ENCODE data around the gene CAPN5. TPM values are rescaled to one million over a fixed set of nuclear protein-coding genes. Genes with fewer than 3 reads are reported as not detected.

CAPN5 gene
- total and polyA plus RNA-seq, 2 experiments from 2014 or later: 10.2 to 32.2 TPM

DNA sequence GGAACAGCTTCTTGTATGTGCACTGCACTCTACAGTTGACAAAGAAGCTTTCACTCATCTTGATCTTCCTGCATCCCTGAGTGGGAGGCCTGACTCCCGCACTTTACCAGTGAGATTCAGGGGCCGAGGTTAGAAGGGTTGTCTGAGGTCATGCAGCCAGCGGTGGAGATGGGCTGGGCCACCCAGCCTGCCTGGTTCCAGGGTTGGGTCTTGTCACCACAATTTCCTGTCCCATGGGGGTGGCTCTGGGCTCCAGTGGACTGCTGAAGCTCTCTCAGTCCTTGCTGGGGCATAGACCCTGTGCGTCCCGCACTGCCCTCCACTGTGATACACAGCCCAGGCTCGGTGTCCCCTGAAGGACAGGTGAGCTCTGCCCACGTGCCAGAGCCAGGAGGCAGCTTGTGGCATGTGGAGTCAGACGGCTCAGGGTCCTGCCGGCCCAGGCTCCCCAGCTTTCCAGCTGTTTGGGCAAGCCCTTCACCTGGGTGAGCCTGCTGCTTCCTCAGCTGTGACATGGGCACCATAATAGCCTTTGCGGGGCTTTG is 54.4 kb downstream of the CAPN5 start (continued):
- TF ChIP-seq, protein P1, sequence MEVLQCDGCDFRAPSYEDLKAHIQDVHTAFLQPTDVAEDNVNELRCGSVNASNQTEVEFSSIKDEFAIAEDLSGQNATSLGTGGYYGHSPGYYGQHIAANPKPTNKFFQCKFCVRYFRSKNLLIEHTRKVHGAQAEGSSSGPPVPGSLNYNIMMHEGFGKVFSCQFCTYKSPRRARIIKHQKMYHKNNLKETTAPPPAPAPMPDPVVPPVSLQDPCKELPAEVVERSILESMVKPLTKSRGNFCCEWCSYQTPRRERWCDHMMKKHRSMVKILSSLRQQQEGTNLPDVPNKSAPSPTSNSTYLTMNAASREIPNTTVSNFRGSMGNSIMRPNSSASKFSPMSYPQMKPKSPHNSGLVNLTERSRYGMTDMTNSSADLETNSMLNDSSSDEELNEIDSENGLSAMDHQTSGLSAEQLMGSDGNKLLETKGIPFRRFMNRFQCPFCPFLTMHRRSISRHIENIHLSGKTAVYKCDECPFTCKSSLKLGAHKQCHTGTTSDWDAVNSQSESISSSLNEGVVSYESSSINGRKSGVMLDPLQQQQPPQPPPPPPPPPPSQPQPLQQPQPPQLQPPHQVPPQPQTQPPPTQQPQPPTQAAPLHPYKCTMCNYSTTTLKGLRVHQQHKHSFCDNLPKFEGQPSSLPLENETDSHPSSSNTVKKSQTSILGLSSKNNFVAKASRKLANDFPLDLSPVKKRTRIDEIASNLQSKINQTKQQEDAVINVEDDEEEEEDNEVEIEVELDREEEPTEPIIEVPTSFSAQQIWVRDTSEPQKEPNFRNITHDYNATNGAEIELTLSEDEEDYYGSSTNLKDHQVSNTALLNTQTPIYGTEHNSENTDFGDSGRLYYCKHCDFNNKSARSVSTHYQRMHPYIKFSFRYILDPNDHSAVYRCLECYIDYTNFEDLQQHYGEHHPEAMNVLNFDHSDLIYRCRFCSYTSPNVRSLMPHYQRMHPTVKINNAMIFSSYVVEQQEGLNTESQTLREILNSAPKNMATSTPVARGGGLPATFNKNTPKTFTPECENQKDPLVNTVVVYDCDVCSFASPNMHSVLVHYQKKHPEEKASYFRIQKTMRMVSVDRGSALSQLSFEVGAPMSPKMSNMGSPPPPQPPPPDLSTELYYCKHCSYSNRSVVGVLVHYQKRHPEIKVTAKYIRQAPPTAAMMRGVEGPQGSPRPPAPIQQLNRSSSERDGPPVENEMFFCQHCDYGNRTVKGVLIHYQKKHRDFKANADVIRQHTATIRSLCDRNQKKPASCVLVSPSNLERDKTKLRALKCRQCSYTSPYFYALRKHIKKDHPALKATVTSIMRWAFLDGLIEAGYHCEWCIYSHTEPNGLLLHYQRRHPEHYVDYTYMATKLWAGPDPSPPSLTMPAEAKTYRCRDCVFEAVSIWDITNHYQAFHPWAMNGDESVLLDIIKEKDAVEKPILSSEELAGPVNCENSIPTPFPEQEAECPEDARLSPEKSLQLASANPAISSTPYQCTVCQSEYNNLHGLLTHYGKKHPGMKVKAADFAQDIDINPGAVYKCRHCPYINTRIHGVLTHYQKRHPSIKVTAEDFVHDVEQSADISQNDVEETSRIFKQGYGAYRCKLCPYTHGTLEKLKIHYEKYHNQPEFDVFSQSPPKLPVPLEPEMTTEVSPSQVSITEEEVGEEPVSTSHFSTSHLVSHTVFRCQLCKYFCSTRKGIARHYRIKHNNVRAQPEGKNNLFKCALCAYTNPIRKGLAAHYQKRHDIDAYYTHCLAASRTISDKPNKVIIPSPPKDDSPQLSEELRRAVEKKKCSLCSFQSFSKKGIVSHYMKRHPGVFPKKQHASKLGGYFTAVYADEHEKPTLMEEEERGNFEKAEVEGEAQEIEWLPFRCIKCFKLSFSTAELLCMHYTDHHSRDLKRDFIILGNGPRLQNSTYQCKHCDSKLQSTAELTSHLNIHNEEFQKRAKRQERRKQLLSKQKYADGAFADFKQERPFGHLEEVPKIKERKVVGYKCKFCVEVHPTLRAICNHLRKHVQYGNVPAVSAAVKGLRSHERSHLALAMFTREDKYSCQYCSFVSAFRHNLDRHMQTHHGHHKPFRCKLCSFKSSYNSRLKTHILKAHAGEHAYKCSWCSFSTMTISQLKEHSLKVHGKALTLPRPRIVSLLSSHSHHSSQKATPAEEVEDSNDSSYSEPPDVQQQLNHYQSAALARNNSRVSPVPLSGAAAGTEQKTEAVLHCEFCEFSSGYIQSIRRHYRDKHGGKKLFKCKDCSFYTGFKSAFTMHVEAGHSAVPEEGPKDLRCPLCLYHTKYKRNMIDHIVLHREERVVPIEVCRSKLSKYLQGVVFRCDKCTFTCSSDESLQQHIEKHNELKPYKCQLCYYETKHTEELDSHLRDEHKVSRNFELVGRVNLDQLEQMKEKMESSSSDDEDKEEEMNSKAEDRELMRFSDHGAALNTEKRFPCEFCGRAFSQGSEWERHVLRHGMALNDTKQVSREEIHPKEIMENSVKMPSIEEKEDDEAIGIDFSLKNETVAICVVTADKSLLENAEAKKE (CRISPR knock-in tag; IDR thresholded peaks at IDR 0.05): no peak
- TF ChIP-seq NANOG (IDR thresholded peaks at IDR 0.05; ENCODE audit: borderline replicate concordance): no peak
- no peak for TF ChIP-seq CREB1 (CRISPR knock-in tag; IDR thresholded peaks at IDR 0.05; ENCODE audit: low read depth)
- no peak for TF ChIP-seq EZH2 (IDR thresholded peaks at IDR 0.05; ENCODE audit: low read depth, unreplicated experiment)
- TF ChIP-seq, protein P2, sequence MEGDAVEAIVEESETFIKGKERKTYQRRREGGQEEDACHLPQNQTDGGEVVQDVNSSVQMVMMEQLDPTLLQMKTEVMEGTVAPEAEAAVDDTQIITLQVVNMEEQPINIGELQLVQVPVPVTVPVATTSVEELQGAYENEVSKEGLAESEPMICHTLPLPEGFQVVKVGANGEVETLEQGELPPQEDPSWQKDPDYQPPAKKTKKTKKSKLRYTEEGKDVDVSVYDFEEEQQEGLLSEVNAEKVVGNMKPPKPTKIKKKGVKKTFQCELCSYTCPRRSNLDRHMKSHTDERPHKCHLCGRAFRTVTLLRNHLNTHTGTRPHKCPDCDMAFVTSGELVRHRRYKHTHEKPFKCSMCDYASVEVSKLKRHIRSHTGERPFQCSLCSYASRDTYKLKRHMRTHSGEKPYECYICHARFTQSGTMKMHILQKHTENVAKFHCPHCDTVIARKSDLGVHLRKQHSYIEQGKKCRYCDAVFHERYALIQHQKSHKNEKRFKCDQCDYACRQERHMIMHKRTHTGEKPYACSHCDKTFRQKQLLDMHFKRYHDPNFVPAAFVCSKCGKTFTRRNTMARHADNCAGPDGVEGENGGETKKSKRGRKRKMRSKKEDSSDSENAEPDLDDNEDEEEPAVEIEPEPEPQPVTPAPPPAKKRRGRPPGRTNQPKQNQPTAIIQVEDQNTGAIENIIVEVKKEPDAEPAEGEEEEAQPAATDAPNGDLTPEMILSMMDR (conservative IDR thresholded peaks at IDR 0.05; ENCODE audit: low read depth in 2 of 2): no peak
- TF ChIP-seq POLR2AphosphoS5 (IDR thresholded peaks at IDR 0.05; ENCODE audit: low read depth): no peak
- TF ChIP-seq, protein P3, sequence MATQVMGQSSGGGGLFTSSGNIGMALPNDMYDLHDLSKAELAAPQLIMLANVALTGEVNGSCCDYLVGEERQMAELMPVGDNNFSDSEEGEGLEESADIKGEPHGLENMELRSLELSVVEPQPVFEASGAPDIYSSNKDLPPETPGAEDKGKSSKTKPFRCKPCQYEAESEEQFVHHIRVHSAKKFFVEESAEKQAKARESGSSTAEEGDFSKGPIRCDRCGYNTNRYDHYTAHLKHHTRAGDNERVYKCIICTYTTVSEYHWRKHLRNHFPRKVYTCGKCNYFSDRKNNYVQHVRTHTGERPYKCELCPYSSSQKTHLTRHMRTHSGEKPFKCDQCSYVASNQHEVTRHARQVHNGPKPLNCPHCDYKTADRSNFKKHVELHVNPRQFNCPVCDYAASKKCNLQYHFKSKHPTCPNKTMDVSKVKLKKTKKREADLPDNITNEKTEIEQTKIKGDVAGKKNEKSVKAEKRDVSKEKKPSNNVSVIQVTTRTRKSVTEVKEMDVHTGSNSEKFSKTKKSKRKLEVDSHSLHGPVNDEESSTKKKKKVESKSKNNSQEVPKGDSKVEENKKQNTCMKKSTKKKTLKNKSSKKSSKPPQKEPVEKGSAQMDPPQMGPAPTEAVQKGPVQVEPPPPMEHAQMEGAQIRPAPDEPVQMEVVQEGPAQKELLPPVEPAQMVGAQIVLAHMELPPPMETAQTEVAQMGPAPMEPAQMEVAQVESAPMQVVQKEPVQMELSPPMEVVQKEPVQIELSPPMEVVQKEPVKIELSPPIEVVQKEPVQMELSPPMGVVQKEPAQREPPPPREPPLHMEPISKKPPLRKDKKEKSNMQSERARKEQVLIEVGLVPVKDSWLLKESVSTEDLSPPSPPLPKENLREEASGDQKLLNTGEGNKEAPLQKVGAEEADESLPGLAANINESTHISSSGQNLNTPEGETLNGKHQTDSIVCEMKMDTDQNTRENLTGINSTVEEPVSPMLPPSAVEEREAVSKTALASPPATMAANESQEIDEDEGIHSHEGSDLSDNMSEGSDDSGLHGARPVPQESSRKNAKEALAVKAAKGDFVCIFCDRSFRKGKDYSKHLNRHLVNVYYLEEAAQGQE (IDR thresholded peaks at IDR 0.05; ENCODE audit: unreplicated experiment): no peak
- no peak for TF ChIP-seq STAT1 (IDR thresholded peaks at IDR 0.05; ENCODE audit: unreplicated experiment)

All from GM23338 (cell line).